Smooth muscle cell of trachea (primary cell): ENCODE data around the gene NT5C3A. TPM values are rescaled to one million over a fixed set of nuclear protein-coding genes. Genes with fewer than 3 reads are reported as not detected.

ENCODE experiments used
- total RNA-seq: library from RNA; depleted of rRNA; stranded (reverse); fragments of >200 nt; gene quantifications from 2 replicates; pipeline ENCODE4 v1.2.1, GENCODE V29; 2014

Gene NT5C3A
- 11.9 and 21.1 TPM in 2 replicates for total RNA-seq

GRCh38 chr7:33062023-33062781, at the start of gene NT5C3A:
TSS of gene NT5C3A (minus strand) at chr7:33062776. CDS start at chr7:33062705, 71 bp downstream.

GRCh38 chr7:33109005-33109757, 46.6 kb upstream of the NT5C3A start, which contains the start of gene RP9:
TSS of gene RP9 (minus strand) at chr7:33109404. CDS start at chr7:33109372, 32 bp downstream.

Other genes with a start within 250 kb of the NT5C3A start
- gene KBTBD2, start 171.0 kb downstream of the NT5C3A start, total RNA-seq, result 28.4 and 38.8 TPM in 2 replicates
- 346 and 372 TPM in 2 replicates for gene FKBP9, start 105.3 kb downstream of the NT5C3A start, total RNA-seq
- gene RP9, start 46.6 kb upstream of the NT5C3A start, total RNA-seq, result 6.8 and 7.7 TPM in 2 replicates
- gene BBS9, start 66.8 kb upstream of the NT5C3A start, total RNA-seq, result 29.4 and 29.8 TPM in 2 replicates